IMR-90 (cell line): ENCODE results near the gene PDGFC. TPM values are rescaled to one million over a fixed set of nuclear protein-coding genes. Genes with fewer than 3 reads are reported as not detected.

Experiments used
- ATAC-seq: fragments of 200-7000 bp; cut with Tn5 transposase; 2 replicates; pipeline ENCODE4 v1.9.1; 2020; ENCODE audit warnings: low read depth, mild to moderate bottlenecking, moderate library complexity
- BruUV-seq: library from RNA; stranded (reverse); fragments of 400-500 nt; replicated peaks from 2 replicates; lab custom pipeline; 2021; lab: Mats Ljungman, UMichigan
- CTCF ChIA-PET: fragments of 300-600 bp; formaldehyde crosslinking; extraction: SDS; loops from one replicate; lab custom pipeline; 2021; ENCODE audit warnings: antibody characterized with exemption; lab: Yijun Ruan, JAX
- POLR2A ChIA-PET: fragments of 300-600 bp; sonication (Branson Sonifier 250); formaldehyde crosslinking; loops from one replicate; lab custom pipeline; 2022; ENCODE audit warnings: antibody characterized with exemption; ENCODE audit not compliant: unreplicated experiment; lab: Charles Lee
- DNase-seq: peaks from one replicate; pipeline ENCODE4 v3.0.0; 2013
- H2AFZ ChIP-seq: replicated peaks from 2 replicates; pipeline ENCODE3; 2013; ENCODE audit warnings: low read length, mild to moderate bottlenecking; ENCODE audit not compliant: poor library complexity
- H2AK5ac ChIP-seq: 2 replicates; pipeline ENCODE4 v1.6.1; 2013; ENCODE audit warnings: low read depth, low read length, inconsistent platforms
- H2AK9ac ChIP-seq: replicated peaks from 2 replicates; pipeline ENCODE3; 2013; ENCODE audit warnings: mild to moderate bottlenecking, low read depth, low read length, moderate library complexity; ENCODE audit not compliant: poor library complexity
- H2BK120ac ChIP-seq: 2 replicates; pipeline ENCODE4 v1.6.1; 2013; ENCODE audit warnings: low read depth, low read length, inconsistent platforms
- H2BK15ac ChIP-seq: 3 replicates; pipeline ENCODE4 v1.6.1; 2013; ENCODE audit warnings: low read depth, low read length, inconsistent platforms
- H2BK20ac ChIP-seq: 2 replicates; pipeline ENCODE4 v1.6.1; 2013; ENCODE audit warnings: low read depth, mild to moderate bottlenecking, inconsistent platforms, low read length, moderate library complexity
- H2BK5ac ChIP-seq: 2 replicates; pipeline ENCODE4 v1.6.1; 2013; ENCODE audit warnings: mild to moderate bottlenecking, low read depth, low read length, inconsistent platforms; ENCODE audit not compliant: poor library complexity, severe bottlenecking
- H3K14ac ChIP-seq: replicated peaks from 2 replicates; pipeline ENCODE4 v1.6.1; 2013; ENCODE audit warnings: low read depth, low read length, inconsistent platforms
- H3K18ac ChIP-seq: 2 replicates; pipeline ENCODE4 v1.6.1; 2013; ENCODE audit warnings: low read depth, low read length, control low read depth
- H3K23ac ChIP-seq: 2 replicates; pipeline ENCODE4 v1.6.1; 2013; ENCODE audit warnings: low read depth, low read length, inconsistent platforms
- H3K27ac ChIP-seq: 2 replicates; pipeline ENCODE4 v1.5.1; 2013; ENCODE audit warnings: mild to moderate bottlenecking, control low read depth, low read length; ENCODE audit not compliant: insufficient read depth
- H3K27me3 ChIP-seq: 2 replicates; pipeline ENCODE4 v1.6.1; 2013; ENCODE audit warnings: low read length; ENCODE audit not compliant: control insufficient read depth, insufficient read depth
- H3K36me3 ChIP-seq: 2 replicates; pipeline ENCODE4 v1.6.1; 2013; ENCODE audit warnings: low read length, mixed read lengths; ENCODE audit not compliant: control insufficient read depth, insufficient read depth
- H3K4ac ChIP-seq: 2 replicates; pipeline ENCODE4 v1.6.1; 2013; ENCODE audit warnings: low read depth, low read length, inconsistent platforms
- H3K4me1 ChIP-seq: 2 replicates; pipeline ENCODE4 v1.6.1; 2013; ENCODE audit warnings: low read length, mixed read lengths; ENCODE audit not compliant: control insufficient read depth, insufficient read depth
- H3K4me2 ChIP-seq: 2 replicates; pipeline ENCODE4 v1.6.1; 2013; ENCODE audit warnings: low read depth, mild to moderate bottlenecking, control low read depth, low read length, moderate library complexity
- H3K4me3 ChIP-seq: 2 replicates; pipeline ENCODE4 v1.5.1; 2013; ENCODE audit warnings: low read depth, mild to moderate bottlenecking, control low read depth, low read length, moderate library complexity; ENCODE audit not compliant: insufficient read depth
- H3K56ac ChIP-seq: 2 replicates; pipeline ENCODE4 v1.6.1; 2013; ENCODE audit warnings: low read length, inconsistent platforms; ENCODE audit not compliant: insufficient read depth; ENCODE audit errors: extremely low read depth
- H3K79me1 ChIP-seq, 2 experiments: 2 replicates each; pipeline ENCODE4 v1.6.1; 2013; ENCODE audit warnings: low read length in 2 of 2, inconsistent platforms in 1 of 2, low read depth in 1 of 2
- H3K9ac ChIP-seq: 2 replicates; pipeline ENCODE4 v1.6.1; 2013; ENCODE audit warnings: low read depth, low read length, control low read depth
- H3K9me1 ChIP-seq: 2 replicates; pipeline ENCODE4 v1.6.1; 2013; ENCODE audit warnings: low read length, inconsistent platforms; ENCODE audit not compliant: insufficient read depth
- H3K9me3 ChIP-seq: 2 replicates; pipeline ENCODE4 v1.6.1; 2013; ENCODE audit warnings: low read length; ENCODE audit not compliant: control insufficient read depth, insufficient read depth
- H4K20me1 ChIP-seq: 2 replicates; pipeline ENCODE4 v1.6.1; 2013; ENCODE audit warnings: low read length, inconsistent platforms; ENCODE audit not compliant: insufficient read depth
- H4K5ac ChIP-seq: 2 replicates; pipeline ENCODE4 v1.6.1; 2013; ENCODE audit warnings: mild to moderate bottlenecking, low read depth, low read length, control low read depth
- H4K8ac ChIP-seq, 2 experiments: 2 replicates each; pipeline ENCODE4 v1.6.1; 2013; ENCODE audit warnings: low read depth in 2 of 2, low read length in 2 of 2, control low read depth in 1 of 2, inconsistent platforms in 1 of 2
- H4K91ac ChIP-seq: 2 replicates; pipeline ENCODE4 v1.6.1; 2013; ENCODE audit warnings: low read depth, low read length, inconsistent platforms; ENCODE audit not compliant: insufficient read depth
- CHD1 ChIP-seq: IDR thresholded peaks from 2 replicates; pipeline ENCODE4 v1.6.1; 2012; ENCODE audit warnings: low read depth, low read length, improper control_type of control experiment
- MAZ ChIP-seq: IDR thresholded peaks from 2 replicates; pipeline ENCODE4 v1.6.1; 2012; ENCODE audit warnings: low read depth, mild to moderate bottlenecking, low read length, improper control_type of control experiment, moderate library complexity, borderline replicate concordance
- POLR2A ChIP-seq: IDR thresholded peaks from 2 replicates; pipeline ENCODE4 v1.6.1; 2012; ENCODE audit warnings: mild to moderate bottlenecking, low read depth, low read length
- RAD21 ChIP-seq: IDR thresholded peaks from 2 replicates; pipeline ENCODE4 v1.6.1; 2012; ENCODE audit warnings: low read length, improper control_type of control experiment
- RCOR1 ChIP-seq: IDR thresholded peaks from 2 replicates; pipeline ENCODE4 v1.6.1; 2012; ENCODE audit warnings: mild to moderate bottlenecking, low read length, improper control_type of control experiment; ENCODE audit not compliant: insufficient replicate concordance
- RFX5 ChIP-seq: IDR thresholded peaks from 2 replicates; pipeline ENCODE4 v1.8.0; 2012; ENCODE audit warnings: low read depth, mild to moderate bottlenecking, low read length, moderate library complexity
- WGBS, 2 experiments: methylation state at CpG; one replicate each; pipeline versions ENCODE4 v1.1.5 to v1.1.7; 2013; ENCODE audit warnings: missing lambda C conversion rate in 2 of 2; ENCODE audit not compliant: insufficient read length in 1 of 2; ENCODE audit errors: extremely low coverage in 2 of 2; 5-methylcytosine and 5-hydroxymethylcytosine counted together
- dilution Hi-C: fragments of 300-500 bp; cut with HindIII; formaldehyde crosslinking; loops from one replicate; pipeline ENCODE4 v1.14.3; 2018; ENCODE audit warnings: low sequenced_read_pairs; ENCODE audit not compliant: unreplicated experiment
- in situ Hi-C: fragments of 300-500 bp; cut with MboI; formaldehyde crosslinking; loops from 3 replicates; pipeline ENCODE4 v1.14.3; 2019; ENCODE audit warnings: low sequenced_read_pairs, inconsistent platforms, mixed read lengths
- intact Hi-C: fragments of 100-400 bp; cut with micrococcal nuclease; formaldehyde crosslinking; loops from 2 replicates; pipeline ENCODE4 v1.10.0; 2022
- polyA plus RNA-seq, 3 experiments: library from polyadenylated mRNA; depleted of rRNA; stranded (reverse); fragments of >200 nt; gene quantifications; 2 replicates each; pipeline ENCODE4 v1.2.3, GENCODE V29; 2012; ENCODE audit warnings: low replicate concordance in 1 of 3
- total RNA-seq: library from RNA; depleted of rRNA; stranded (reverse); fragments of >200 nt; gene quantifications from 2 replicates; pipeline ENCODE4 v1.2.3, GENCODE V29; 2012
- TF ChIP-seq, protein P1 (sequence below): fragments of 150-350 bp; IDR thresholded peaks from 2 replicates; pipeline ENCODE4 v1.6.1; 2017; ENCODE audit warnings: mild to moderate bottlenecking, antibody characterized with exemption, low read length, low read depth
- TF ChIP-seq, protein P2 (sequence below): conservative IDR thresholded peaks from 2 replicates; pipeline ENCODE4 v1.5.1; 2012; ENCODE audit warnings: mild to moderate bottlenecking, low read depth, low read length, improper control_type of control experiment

PDGFC gene
- total and polyA plus RNA-seq, 2 of the 4 experiments (the other 2 are of a cell fraction): 19.8 to 90.7 TPM

DNA sequence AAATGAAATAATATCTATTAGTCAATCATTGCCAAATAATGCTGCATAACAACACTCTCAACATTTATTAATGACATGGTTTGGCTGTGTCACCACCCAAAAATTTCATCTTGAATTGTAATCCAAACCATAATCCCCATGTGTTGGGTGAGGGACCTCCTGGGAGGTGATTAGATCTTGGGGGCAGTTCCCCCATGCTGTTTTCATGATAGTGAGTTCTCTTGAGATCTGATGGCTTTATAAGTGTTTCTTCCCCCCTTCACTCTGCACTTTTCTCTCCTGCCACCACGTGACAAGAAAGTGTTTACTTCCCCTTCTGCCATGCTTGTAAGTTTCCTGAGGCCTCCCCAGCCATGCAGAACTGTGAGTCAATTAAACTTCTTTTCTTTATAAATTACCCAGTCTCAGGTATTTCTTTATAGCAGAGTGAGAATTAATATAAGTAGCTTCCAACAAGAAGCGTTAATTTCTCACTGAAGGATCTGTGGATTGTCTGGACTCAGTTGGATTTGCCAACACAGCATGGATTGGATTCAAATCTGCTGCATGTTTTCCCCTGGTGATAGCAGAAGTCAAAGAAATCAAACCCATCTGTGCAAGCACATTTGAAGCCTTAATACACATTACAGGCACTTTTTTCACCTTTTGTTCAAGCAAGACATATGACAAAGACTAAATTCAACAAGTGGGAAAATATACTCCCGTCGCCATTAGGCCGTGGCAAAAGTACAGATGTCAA lies 216.6 kb downstream of the PDGFC start:
- Histone ChIP-seq H3K9me3 (no peaks in the 10 kb centered on the region), H4K8ac (no peak overlapping the region), H3K4me2 (no peak overlapping the region), H3K23ac (no peak overlapping the region), H2BK120ac (no peak overlapping the region), H2BK15ac (no peak overlapping the region), H2AK5ac (no peak overlapping the region), H3K4ac (no peak overlapping the region), H4K5ac (no peak overlapping the region), H3K27me3 (no peaks in the 10 kb centered on the region), H2AFZ (no peak overlapping the region), H2BK20ac (no peak overlapping the region), H2BK5ac (no peak overlapping the region), H3K36me3 (no peaks in the 10 kb centered on the region), H2AK9ac (no peak overlapping the region), H3K27ac (no peak overlapping the region), H3K56ac (no peak overlapping the region), H3K9me1 (no peaks in the 10 kb centered on the region), H3K79me1 (no peaks in the 10 kb centered on the region), H3K18ac (no peak overlapping the region; the same call in none of the 2 replicates), H3K9ac (no peak overlapping the region), H3K4me3 (no peak overlapping the region), H3K14ac (no peak overlapping the region), H4K20me1 (no peaks in the 10 kb centered on the region), H4K91ac (no peak overlapping the region), H3K4me1 (no peaks in the 10 kb centered on the region)
- no peak for DNase-seq
- intact Hi-C loops (no loop called here), dilution Hi-C loops (no loop called here), in situ Hi-C loops (loop anchor here (25.0 kb wide), 1 partner anchor 793 kb away; the partner anchor contains the start of gene CTSO)
- WGBS, 2 experiments: no CpG with 5 or more reads among the region's 5 CpGs
- ChIA-PET POLR2A (no interaction called here), CTCF (no interaction called here)
- ATAC-seq: no peak
- TF ChIP-seq, protein P1, sequence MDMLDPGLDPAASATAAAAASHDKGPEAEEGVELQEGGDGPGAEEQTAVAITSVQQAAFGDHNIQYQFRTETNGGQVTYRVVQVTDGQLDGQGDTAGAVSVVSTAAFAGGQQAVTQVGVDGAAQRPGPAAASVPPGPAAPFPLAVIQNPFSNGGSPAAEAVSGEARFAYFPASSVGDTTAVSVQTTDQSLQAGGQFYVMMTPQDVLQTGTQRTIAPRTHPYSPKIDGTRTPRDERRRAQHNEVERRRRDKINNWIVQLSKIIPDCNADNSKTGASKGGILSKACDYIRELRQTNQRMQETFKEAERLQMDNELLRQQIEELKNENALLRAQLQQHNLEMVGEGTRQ: no peak
- TF ChIP-seq RCOR1 (no peak), CHD1 (no peak), RAD21 (no peak), POLR2A (no peak), MAZ (no peak), RFX5 (no peak)
- TF ChIP-seq, protein P2, sequence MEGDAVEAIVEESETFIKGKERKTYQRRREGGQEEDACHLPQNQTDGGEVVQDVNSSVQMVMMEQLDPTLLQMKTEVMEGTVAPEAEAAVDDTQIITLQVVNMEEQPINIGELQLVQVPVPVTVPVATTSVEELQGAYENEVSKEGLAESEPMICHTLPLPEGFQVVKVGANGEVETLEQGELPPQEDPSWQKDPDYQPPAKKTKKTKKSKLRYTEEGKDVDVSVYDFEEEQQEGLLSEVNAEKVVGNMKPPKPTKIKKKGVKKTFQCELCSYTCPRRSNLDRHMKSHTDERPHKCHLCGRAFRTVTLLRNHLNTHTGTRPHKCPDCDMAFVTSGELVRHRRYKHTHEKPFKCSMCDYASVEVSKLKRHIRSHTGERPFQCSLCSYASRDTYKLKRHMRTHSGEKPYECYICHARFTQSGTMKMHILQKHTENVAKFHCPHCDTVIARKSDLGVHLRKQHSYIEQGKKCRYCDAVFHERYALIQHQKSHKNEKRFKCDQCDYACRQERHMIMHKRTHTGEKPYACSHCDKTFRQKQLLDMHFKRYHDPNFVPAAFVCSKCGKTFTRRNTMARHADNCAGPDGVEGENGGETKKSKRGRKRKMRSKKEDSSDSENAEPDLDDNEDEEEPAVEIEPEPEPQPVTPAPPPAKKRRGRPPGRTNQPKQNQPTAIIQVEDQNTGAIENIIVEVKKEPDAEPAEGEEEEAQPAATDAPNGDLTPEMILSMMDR: no peak
- BruUV-seq: no TSS peak
